Measurements from ENCODE around the gene ZFP92. TPM values are rescaled to one million over a fixed set of nuclear protein-coding genes. Genes with fewer than 3 reads are reported as not detected.

Gene ZFP92
- total RNA-seq, 1 donor from 2014 or later = 4.5 TPM

GRCh38 chrX:153449368-153450113 is 38.3 kb downstream of the ZFP92 start:
- TF ChIP-seq, protein P1, sequence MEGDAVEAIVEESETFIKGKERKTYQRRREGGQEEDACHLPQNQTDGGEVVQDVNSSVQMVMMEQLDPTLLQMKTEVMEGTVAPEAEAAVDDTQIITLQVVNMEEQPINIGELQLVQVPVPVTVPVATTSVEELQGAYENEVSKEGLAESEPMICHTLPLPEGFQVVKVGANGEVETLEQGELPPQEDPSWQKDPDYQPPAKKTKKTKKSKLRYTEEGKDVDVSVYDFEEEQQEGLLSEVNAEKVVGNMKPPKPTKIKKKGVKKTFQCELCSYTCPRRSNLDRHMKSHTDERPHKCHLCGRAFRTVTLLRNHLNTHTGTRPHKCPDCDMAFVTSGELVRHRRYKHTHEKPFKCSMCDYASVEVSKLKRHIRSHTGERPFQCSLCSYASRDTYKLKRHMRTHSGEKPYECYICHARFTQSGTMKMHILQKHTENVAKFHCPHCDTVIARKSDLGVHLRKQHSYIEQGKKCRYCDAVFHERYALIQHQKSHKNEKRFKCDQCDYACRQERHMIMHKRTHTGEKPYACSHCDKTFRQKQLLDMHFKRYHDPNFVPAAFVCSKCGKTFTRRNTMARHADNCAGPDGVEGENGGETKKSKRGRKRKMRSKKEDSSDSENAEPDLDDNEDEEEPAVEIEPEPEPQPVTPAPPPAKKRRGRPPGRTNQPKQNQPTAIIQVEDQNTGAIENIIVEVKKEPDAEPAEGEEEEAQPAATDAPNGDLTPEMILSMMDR (IDR thresholded peaks at IDR 0.05) = no peak
- no peaks in the 10 kb centered on the region for H3K27me3 ChIP-seq (ENCODE audit: low read depth)
- H3K9me3 ChIP-seq = no peaks in the 10 kb centered on the region
- DNase-seq = no peak
- H3K27ac ChIP-seq = no peak overlapping the region
- ATAC-seq = no peak
- peaks cover 19% of the 10 kb centered on the region for H3K36me3 ChIP-seq
- intact Hi-C loops (cut with DNase I) = no loop called here
- no peaks in the 10 kb centered on the region for H3K4me1 ChIP-seq
- H3K4me3 ChIP-seq = no peak overlapping the region

DNA sequence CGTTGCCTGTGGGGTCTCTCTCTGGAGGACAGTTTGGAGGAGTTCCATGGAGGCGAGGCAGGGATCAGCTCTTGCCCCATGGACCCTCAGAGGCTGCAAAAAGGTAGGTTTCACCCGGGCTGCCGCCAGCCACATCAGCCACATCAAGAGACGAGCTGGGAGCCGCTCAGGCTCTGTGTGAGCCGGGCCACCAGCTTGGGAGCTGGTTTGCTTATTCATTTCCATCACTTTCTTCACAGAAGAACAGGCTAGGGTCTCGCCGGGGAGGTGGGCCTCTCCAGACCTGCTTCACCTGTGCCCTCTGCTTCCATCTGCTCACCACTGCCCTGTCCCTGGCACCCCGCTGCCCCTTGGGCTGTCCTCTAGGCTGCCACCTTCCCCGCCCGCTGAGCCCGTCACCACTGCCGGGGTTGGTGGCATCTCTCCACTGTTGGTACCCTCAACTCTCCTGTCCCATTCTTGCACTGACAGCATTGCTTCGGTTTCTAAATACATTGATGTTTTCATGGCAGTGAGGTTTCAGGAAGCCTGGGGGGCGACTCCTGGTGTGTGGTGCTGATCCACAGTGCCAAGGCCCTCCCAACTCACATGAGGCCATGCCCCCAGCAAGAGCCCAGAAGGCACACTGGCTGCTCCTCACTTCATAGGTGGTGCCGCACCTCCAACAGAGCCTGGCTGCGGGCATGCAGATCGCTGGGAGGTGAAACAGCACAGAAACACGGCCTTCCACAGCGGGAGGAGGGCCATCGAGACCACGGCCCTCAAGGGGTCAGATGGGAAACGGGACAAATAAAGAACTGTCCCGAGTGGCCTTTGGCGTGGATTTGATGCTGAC is 39.1 kb downstream of the ZFP92 start:
- TF ChIP-seq, protein P1 (IDR thresholded peaks at IDR 0.05) = no peak

DNA sequence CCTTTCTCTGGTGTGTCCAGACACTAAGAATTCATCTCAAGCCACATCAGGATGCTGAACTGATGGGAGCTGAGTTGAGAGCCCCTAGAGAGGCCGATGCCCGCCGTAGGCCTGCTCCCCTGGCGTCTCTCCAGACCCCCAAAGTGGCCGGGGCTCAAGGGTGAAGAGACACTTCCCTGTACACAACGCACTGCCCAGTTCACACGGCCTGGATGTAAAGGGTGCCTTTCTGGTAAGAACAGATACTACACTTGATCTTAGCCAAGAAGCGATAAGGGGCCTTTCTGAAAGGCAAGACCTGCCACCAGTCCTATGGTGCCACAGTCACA is 39.6 kb downstream of the ZFP92 start:
- no peak overlapping the region for H3K4me3 ChIP-seq
- peaks cover 20% of the 10 kb centered on the region for H3K36me3 ChIP-seq
- H3K27me3 ChIP-seq (ENCODE audit: low read depth) = no peaks in the 10 kb centered on the region
- H3K4me1 ChIP-seq = no peaks in the 10 kb centered on the region
- intact Hi-C loops (cut with DNase I) = no loop called here
- no peak overlapping the region for H3K27ac ChIP-seq
- H3K9me3 ChIP-seq = no peaks in the 10 kb centered on the region
- TF ChIP-seq, protein P1 (IDR thresholded peaks at IDR 0.05) = no peak
- DNase-seq (no peak), ATAC-seq (no peak)

More for the DNA sequence above, 39.1 kb downstream of the ZFP92 start:
- H3K27me3 ChIP-seq (ENCODE audit: low read depth) = no peaks in the 10 kb centered on the region
- H3K4me3 ChIP-seq = no peak overlapping the region
- H3K4me1 ChIP-seq = no peaks in the 10 kb centered on the region
- H3K27ac ChIP-seq = no peak overlapping the region
- ATAC-seq (no peak), DNase-seq (no peak)
- H3K36me3 ChIP-seq = peaks cover 19% of the 10 kb centered on the region
- intact Hi-C loops (cut with DNase I) = no loop called here
- no peaks in the 10 kb centered on the region for H3K9me3 ChIP-seq

DNA sequence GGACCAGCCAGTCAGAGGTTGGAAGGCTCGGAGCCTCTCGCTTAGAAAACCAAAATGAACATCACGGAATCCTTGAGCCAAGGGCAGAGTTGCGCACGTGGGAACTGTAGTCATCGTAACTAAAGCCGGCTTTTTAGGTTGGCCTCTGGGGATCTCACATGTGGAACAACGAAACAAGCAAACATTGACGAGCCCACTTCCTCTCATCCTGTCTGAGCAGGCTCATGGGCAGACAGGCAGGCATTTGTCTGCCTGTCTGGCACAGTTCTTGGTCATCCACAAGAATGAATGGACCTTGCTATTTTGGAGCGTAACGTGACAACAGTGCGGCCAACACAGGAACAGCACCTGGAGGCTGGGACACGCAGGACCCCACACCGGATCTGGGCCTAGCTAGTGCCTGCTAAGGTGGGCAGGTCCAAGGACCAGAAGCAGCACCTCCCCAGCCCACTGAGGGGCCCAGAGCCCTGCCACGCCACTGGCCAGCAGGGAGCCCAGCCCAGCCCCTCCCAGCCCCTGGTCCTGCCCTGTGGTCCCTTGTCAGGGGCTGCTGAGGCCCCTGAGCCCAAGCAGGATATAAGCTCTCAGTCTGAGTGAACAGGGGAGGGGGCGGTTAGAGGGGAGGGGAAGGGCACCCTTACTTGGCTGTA is 43.8 kb downstream of the ZFP92 start:
- DNase-seq = no peak
- no peaks in the 10 kb centered on the region for H3K4me1 ChIP-seq
- H3K9me3 ChIP-seq = no peaks in the 10 kb centered on the region
- H3K27me3 ChIP-seq (ENCODE audit: low read depth) = no peaks in the 10 kb centered on the region
- H3K4me3 ChIP-seq = no peak overlapping the region
- intact Hi-C loops (cut with DNase I) = no loop called here
- ATAC-seq = no peak
- no peak overlapping the region for H3K27ac ChIP-seq
- peaks cover 11% of the 10 kb centered on the region for H3K36me3 ChIP-seq
- TF ChIP-seq, protein P1 (IDR thresholded peaks at IDR 0.05) = no peak

DNA sequence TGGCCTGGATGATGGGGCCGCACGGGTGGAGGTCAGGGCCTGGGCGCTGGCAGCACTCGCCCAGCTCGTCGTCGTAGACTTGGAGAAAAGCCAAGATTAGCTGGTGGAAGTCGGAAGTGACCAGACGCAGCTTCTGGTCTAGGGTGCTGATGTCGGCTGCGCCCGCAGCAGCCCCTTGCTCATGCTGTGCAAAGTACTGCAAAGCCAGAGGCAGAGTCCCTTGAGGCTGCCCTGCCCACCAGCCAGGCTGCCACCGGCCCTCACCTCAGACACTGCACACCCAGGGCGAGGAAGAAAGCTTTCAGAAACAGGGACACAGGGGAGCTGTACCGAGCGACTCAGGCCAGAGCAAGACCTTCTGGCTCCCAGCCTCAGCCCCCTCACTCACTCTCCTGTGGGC is 44.3 kb downstream of the ZFP92 start:
- ATAC-seq (no peak), DNase-seq (no peak)
- no peak overlapping the region for H3K27ac ChIP-seq
- TF ChIP-seq, protein P1 (IDR thresholded peaks at IDR 0.05) = no peak
- intact Hi-C loops (cut with DNase I) = no loop called here
- peaks cover 11% of the 10 kb centered on the region for H3K36me3 ChIP-seq
- H3K4me1 ChIP-seq = no peaks in the 10 kb centered on the region
- H3K9me3 ChIP-seq = no peaks in the 10 kb centered on the region
- no peak overlapping the region for H3K4me3 ChIP-seq
- H3K27me3 ChIP-seq (ENCODE audit: low read depth) = no peaks in the 10 kb centered on the region
